ENCODE measurements around the gene PDZD4.

- TF ChIP-seq POLR2AphosphoS5 (IDR thresholded peaks at IDR 0.05) (no peak), CTCF (IDR thresholded peaks at IDR 0.05) (no peak), POLR2A (IDR thresholded peaks at IDR 0.05) (no peak)
Measured at GRCh38 chrX:153875391-153876111, 45.2 kb upstream of the PDZD4 start.

Data from transverse colon (tissue), 4 donors.